CD14-positive monocyte (primary cell): Measurements from ENCODE around the gene USP34. TPM values are rescaled to one million over a fixed set of nuclear protein-coding genes. Genes with fewer than 3 reads are reported as not detected.
A peak's percentile ranks its signal among the peaks of the same experiment; 100 is the strongest.

Experiments
- DNase-seq, 3 donors: peaks; one replicate each; pipeline ENCODE4 v3.0.0-alpha.2; 2011 to 2022
- H2AFZ ChIP-seq: 2 replicates; pipeline ENCODE4 v1.6.0; 2012; ENCODE audit warnings: mild to moderate bottlenecking, low read depth, low read length, inconsistent platforms; ENCODE audit not compliant: insufficient read depth, poor library complexity, severe bottlenecking
- H3K27ac ChIP-seq, 2 donors: 1 replicate in 1 of 2; 2 replicates in 1 of 2; pipeline ENCODE4 v1.5.1; 2012 to 2013; ENCODE audit warnings: low read length in 2 of 2, control low read depth in 1 of 2, inconsistent platforms in 1 of 2, low read depth in 1 of 2, mild to moderate bottlenecking in 1 of 2
- H3K27me3 ChIP-seq, 2 donors: one replicate each; pipeline versions ENCODE4 v1.6.0 to v1.6.1; 2011 to 2013; ENCODE audit warnings: low read length in 2 of 2; ENCODE audit not compliant: control insufficient read depth in 2 of 2, insufficient read depth in 2 of 2
- H3K36me3 ChIP-seq, 2 donors: replicated peaks in 1 of 2; 1 replicate in 1 of 2; 2 replicates in 1 of 2; pipeline versions ENCODE4 v1.5.1 to v1.6.1; 2012 to 2013; ENCODE audit warnings: low read length in 2 of 2, control low read depth in 1 of 2, inconsistent platforms in 1 of 2, mild to moderate bottlenecking in 1 of 2; ENCODE audit not compliant: insufficient read depth in 2 of 2, control insufficient read depth in 1 of 2
- H3K4me1 ChIP-seq, 2 donors: 1 replicate in 1 of 2; 2 replicates in 1 of 2; pipeline versions ENCODE4 v1.5.1 to v1.6.1; 2012 to 2013; ENCODE audit warnings: low read length in 2 of 2, control low read depth in 1 of 2, inconsistent platforms in 1 of 2, mild to moderate bottlenecking in 1 of 2, moderate library complexity in 1 of 2; ENCODE audit not compliant: insufficient read depth in 2 of 2, control insufficient read depth in 1 of 2
- H3K4me2 ChIP-seq: replicated peaks from 2 replicates; pipeline ENCODE3; 2012; ENCODE audit warnings: low read length, moderate library complexity, mild to moderate bottlenecking; ENCODE audit not compliant: poor library complexity, severe bottlenecking; ENCODE audit errors: extremely low read depth
- H3K4me3 ChIP-seq, 3 experiments: fragments of 200-600 bp in 1 of 3; sonication (generic) in 1 of 3; replicated peaks in 1 of 3; 1 replicate in 2 of 3; 2 replicates in 1 of 3; pipeline ENCODE4 v1.5.1; 2011 to 2013; ENCODE audit warnings: low read length in 3 of 3, mild to moderate bottlenecking in 3 of 3, control low read depth in 2 of 3, low read depth in 2 of 3, inconsistent platforms in 1 of 3, moderate library complexity in 1 of 3
- H3K79me2 ChIP-seq: 2 replicates; pipeline ENCODE4 v1.6.0; 2012; ENCODE audit warnings: mild to moderate bottlenecking, control low read depth, inconsistent platforms, low read length, moderate library complexity; ENCODE audit not compliant: insufficient read depth
- H3K9ac ChIP-seq: 2 replicates; pipeline ENCODE4 v1.6.0; 2017; ENCODE audit warnings: low read length, mild to moderate bottlenecking; ENCODE audit not compliant: insufficient read depth, poor library complexity, severe bottlenecking
- H3K9me3 ChIP-seq, 2 donors: replicated peaks in 1 of 2; 1 replicate in 1 of 2; 2 replicates in 1 of 2; pipeline versions ENCODE4 v1.5.1 to v1.6.1; 2012 to 2013; ENCODE audit warnings: low read length in 2 of 2, control low read depth in 1 of 2; ENCODE audit not compliant: control insufficient read depth in 1 of 2, insufficient read depth in 1 of 2
- H4K20me1 ChIP-seq: 2 replicates; pipeline ENCODE4 v1.6.0; 2012; ENCODE audit warnings: mild to moderate bottlenecking, low read length, control low read depth, moderate library complexity; ENCODE audit not compliant: insufficient read depth
- H3K27ac Mint-ChIP-seq, 7 donors: one replicate each; pipeline ENCODE4 v1.8.0; 2020; ENCODE audit warnings: mild to moderate bottlenecking in 7 of 7, mixed read lengths in 7 of 7, moderate library complexity in 6 of 7, inconsistent platforms in 2 of 7
- H3K27me3 Mint-ChIP-seq, 3 donors: one replicate each; pipeline ENCODE4 v1.8.0; 2021 to 2022; ENCODE audit warnings: low read depth in 3 of 3, mild to moderate bottlenecking in 3 of 3, mixed read lengths in 3 of 3, moderate library complexity in 3 of 3, inconsistent platforms in 1 of 3
- H3K36me3 Mint-ChIP-seq, 2 donors: one replicate each; pipeline ENCODE4 v1.8.0; 2020; ENCODE audit warnings: mixed read lengths in 2 of 2, inconsistent platforms in 1 of 2, mild to moderate bottlenecking in 1 of 2
- H3K4me1 Mint-ChIP-seq: one replicate; pipeline ENCODE4 v1.8.0; 2020; ENCODE audit warnings: mild to moderate bottlenecking, mixed read lengths
- H3K4me3 Mint-ChIP-seq, 2 donors: one replicate each; pipeline ENCODE4 v1.8.0; 2020; ENCODE audit warnings: mild to moderate bottlenecking in 2 of 2, mixed read lengths in 2 of 2, moderate library complexity in 1 of 2
- H3K9me3 Mint-ChIP-seq, 7 donors: one replicate each; pipeline ENCODE4 v1.8.0; 2020 to 2022; ENCODE audit warnings: mixed read lengths in 7 of 7, mild to moderate bottlenecking in 6 of 7, moderate library complexity in 6 of 7, inconsistent platforms in 2 of 7
- CTCF ChIP-seq: fragments of 200-600 bp; IDR thresholded peaks from one replicate; pipeline ENCODE4 v1.8.0; 2022; ENCODE audit warnings: antibody characterized with exemption, mild to moderate bottlenecking
- WGBS: methylation state at CpG from one replicate; pipeline ENCODE4 v1.1.5; 2013; ENCODE audit warnings: missing lambda C conversion rate; ENCODE audit not compliant: insufficient coverage; 5-methylcytosine and 5-hydroxymethylcytosine counted together
- intact Hi-C, 2 donors: fragments of 100-400 bp; cut with micrococcal nuclease; formaldehyde crosslinking; loops; one replicate each; pipeline versions ENCODE4 v1.15.0 to v1.15.1; 2023
- polyA plus RNA-seq, 3 donors: library from polyadenylated mRNA; depleted of rRNA in 1 of 3; unstranded in 2 of 3; stranded (reverse) in 1 of 3; fragments of 300-500 nt in 2 of 3; fragments of >200 nt in 1 of 3; fragmentation: Illumina TruSeq in 2 of 3; gene quantifications; 1 replicate in 2 of 3; 2 replicates in 1 of 3; pipeline ENCODE4 v1.2.3, GENCODE V29; 2012 to 2021

The USP34 gene
- polyA plus RNA-seq, 3 donors, result 2.8 to 47.2 (median 5.9) TPM

- H3K36me3 Mint-ChIP-seq, result peaks cover 4 to 21% of the 10 kb centered on the region in 2 donors
Measured at GRCh38 chr2:61451178-61451577, 19.7 kb downstream of the USP34 start.

DNA sequence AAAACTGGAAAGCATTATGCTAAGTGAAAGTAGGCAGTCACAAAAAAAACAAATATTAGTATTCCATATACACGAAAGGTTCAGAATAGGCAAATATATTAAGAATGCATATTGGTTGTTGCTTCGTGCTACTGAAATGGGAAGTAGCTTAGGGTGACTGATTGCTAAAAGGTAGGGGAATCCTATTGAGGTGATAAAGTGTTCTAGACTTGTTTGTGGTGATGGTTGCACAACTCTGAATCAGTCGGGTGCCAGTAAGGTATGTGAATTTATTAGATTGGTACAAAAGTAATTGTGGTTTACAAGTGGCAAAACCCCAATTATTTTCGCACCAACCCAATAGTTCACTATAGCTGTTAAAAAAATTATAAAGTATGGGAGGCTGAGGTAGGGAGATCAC, 20.7 kb downstream of the USP34 start:
- intact Hi-C loops, result no loop called here
- Mint-ChIP-seq H3K27me3 (no peaks in the 10 kb centered on the region), H3K9me3 (peaks cover 0 to 3% (median 0%) of the 10 kb centered on the region in 7 donors), H3K36me3 (peaks cover 4 to 16% of the 10 kb centered on the region in 2 donors), H3K4me1 (peaks cover 2% of the 10 kb centered on the region), H3K27ac (peak overlapping the region in 1 of 7 donors; percentile 31), H3K4me3 (no peak overlapping the region)
- 71% methylated on average over 2 of the region's 4 CpGs for WGBS
- Histone ChIP-seq H4K20me1 (peaks cover 100% of the 10 kb centered on the region), H3K9me3 (no peaks in the 10 kb centered on the region), H2AFZ (no peak overlapping the region), H3K4me3 (no peak overlapping the region), H3K27ac (no peak overlapping the region), H3K9ac (no peak overlapping the region), H3K79me2 (peaks cover 100% of the 10 kb centered on the region), H3K36me3 (no peaks in the 10 kb centered on the region), H3K4me2 (no peak overlapping the region), H3K27me3 (no peaks in the 10 kb centered on the region), H3K4me1 (no peaks in the 10 kb centered on the region)
- no peak for DNase-seq
- no peak for TF ChIP-seq CTCF

More at GRCh38 chr2:61451178-61451577, 19.7 kb downstream of the USP34 start:
- H2AFZ ChIP-seq, result no peak overlapping the region
- no peaks in the 10 kb centered on the region for H3K9me3 ChIP-seq
- H3K27ac Mint-ChIP-seq, result peak overlapping the region in 4 of 7 donors; percentile 15 to 71 (median 46)
- H3K9ac ChIP-seq, result no peak overlapping the region
- no peaks in the 10 kb centered on the region for H3K36me3 ChIP-seq
- no peak overlapping the region for H3K4me2 ChIP-seq
- DNase-seq, result no peak
- peaks cover 0 to 3% (median 0%) of the 10 kb centered on the region in 7 donors for H3K9me3 Mint-ChIP-seq
- WGBS, result 96% methylated on average over 8 of the region's 9 CpGs
- peaks cover 100% of the 10 kb centered on the region for H3K79me2 ChIP-seq
- no peak overlapping the region for H3K4me3 Mint-ChIP-seq
- no peaks in the 10 kb centered on the region for H3K4me1 ChIP-seq
- intact Hi-C loops, result no loop called here
- peaks cover 2% of the 10 kb centered on the region for H3K4me1 Mint-ChIP-seq
- H3K27me3 Mint-ChIP-seq, result no peaks in the 10 kb centered on the region
- TF ChIP-seq CTCF, result no peak
- H4K20me1 ChIP-seq, result peaks cover 100% of the 10 kb centered on the region
- no peak overlapping the region for H3K27ac ChIP-seq
- H3K27me3 ChIP-seq, result no peaks in the 10 kb centered on the region
- no peak overlapping the region for H3K4me3 ChIP-seq
